Testis (tissue), 3 donors: Measurements from ENCODE around the gene PAQR7. TPM values are rescaled to one million over a fixed set of nuclear protein-coding genes. Genes with fewer than 3 reads are reported as not detected.

Source experiments
- DNase-seq: peaks from one replicate; pipeline ENCODE4 v3.0.0-alpha.2; 2019
- H3K27ac ChIP-seq, 2 donors: fragments of 200-600 bp; sonication (generic); one replicate each; pipeline ENCODE4 v1.5.1; 2019
- H3K27me3 ChIP-seq: fragments of 200-600 bp; sonication (generic); one replicate; pipeline ENCODE4 v1.5.1; 2019
- H3K36me3 ChIP-seq: fragments of 200-600 bp; sonication (generic); one replicate; pipeline ENCODE4 v1.5.1; 2017; ENCODE audit warnings: low read depth; ENCODE audit errors: missing control alignments
- H3K4me1 ChIP-seq: fragments of 200-600 bp; sonication (generic); one replicate; pipeline ENCODE4 v1.5.1; 2019
- H3K4me3 ChIP-seq, 2 donors: fragments of 200-600 bp; sonication (generic); one replicate each; pipeline ENCODE4 v1.5.1; 2017 to 2019
- H3K9me3 ChIP-seq: fragments of 200-600 bp; sonication (generic); one replicate; pipeline ENCODE4 v1.5.1; 2017
- POLR2A ChIP-seq: fragments of 450-650 bp; IDR thresholded peaks from one replicate; pipeline ENCODE4 v1.6.1; 2017; ENCODE audit warnings: antibody characterized with exemption, mild to moderate bottlenecking, moderate library complexity
- WGBS, 2 donors: methylation state at CpG; one replicate each; pipeline ENCODE4 v1.1.5; 2018; 5-methylcytosine and 5-hydroxymethylcytosine counted together
- intact Hi-C: fragments of 100-400 bp; cut with DNase I; formaldehyde crosslinking; loops from one replicate; pipeline ENCODE4 v1.15.1; 2023; ENCODE audit warnings: low total_unique reads
- polyA plus RNA-seq: library from polyadenylated mRNA; stranded (reverse); fragments of 350-450 nt; fragmentation: Illumina TruSeq; extraction: RNeasy Lipid Tissue Mini Kit (QIAGEN cat#74804); gene quantifications from one replicate; pipeline ENCODE4 v1.2.3, GENCODE V29; 2014; ENCODE audit warnings: low read depth, low replicate concordance; ENCODE audit not compliant: insufficient read depth
- total RNA-seq, 2 donors: library from RNA; depleted of rRNA; stranded (reverse); fragments of >200 nt; gene quantifications; one replicate each; pipeline ENCODE4 v1.2.3, GENCODE V29; 2016
- TF ChIP-seq, protein P1 (sequence below), 3 experiments: fragments of 450-650 bp in 2 of 3; fragments of 200-600 bp in 1 of 3; sonication (generic) in 1 of 3; IDR thresholded peaks; one replicate each; pipeline ENCODE4 v1.5.1; 2016 to 2019; ENCODE audit warnings: antibody characterized with exemption in 3 of 3, mild to moderate bottlenecking in 2 of 3, moderate library complexity in 1 of 3

The PAQR7 gene
- total and polyA plus RNA-seq, 3 donors from 2014 or later: 89.3 to 94.8 (median 92.4) TPM

DNA sequence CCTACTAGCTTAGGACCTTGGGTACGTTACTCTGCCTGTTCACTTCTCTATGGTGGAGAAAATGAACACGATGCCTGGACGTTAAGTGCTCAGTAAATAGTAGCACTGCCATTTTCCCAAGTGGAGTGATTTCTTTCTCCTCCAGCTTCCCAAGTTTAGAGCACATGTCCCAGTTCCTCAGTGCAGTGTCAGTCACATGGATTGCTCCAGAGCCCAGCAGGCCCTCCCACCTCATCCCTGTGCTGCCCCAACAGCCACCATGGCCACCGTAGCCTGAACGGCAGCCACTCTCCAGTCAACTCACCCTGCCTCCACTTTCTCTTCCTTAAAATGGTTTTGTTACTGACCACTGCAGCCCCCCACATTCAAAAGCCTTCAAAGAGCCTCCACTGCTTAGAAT is 22.2 kb upstream of the PAQR7 start:
- WGBS, 2 donors: 86 to 91% methylated on average over 5 of the region's 5 CpGs
- peaks cover 38% of the 10 kb centered on the region for H3K4me1 ChIP-seq
- no peak for DNase-seq

DNA sequence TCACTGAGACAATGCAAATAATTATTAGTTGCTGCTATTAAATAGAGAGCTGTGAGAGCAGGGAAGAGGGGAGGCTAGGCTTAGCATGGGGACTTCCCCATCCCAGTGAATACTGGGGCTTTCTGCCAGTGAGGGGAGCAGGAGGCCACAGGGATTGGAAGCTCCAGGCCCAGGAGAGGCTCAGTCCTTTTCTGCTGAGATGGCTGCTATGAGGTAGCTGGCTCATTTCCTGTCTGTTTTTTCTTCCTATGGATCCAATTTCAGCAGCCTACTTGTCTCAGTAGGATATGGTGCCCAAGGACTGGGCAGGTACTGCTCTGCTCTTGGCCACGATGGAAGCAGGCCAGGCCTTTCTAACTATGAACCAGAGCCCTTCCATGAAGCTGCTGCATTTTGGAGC is 20.8 kb upstream of the PAQR7 start:
- Histone ChIP-seq H3K36me3 (no peaks in the 10 kb centered on the region), H3K27me3 (no peaks in the 10 kb centered on the region), H3K4me1 (peaks cover 47% of the 10 kb centered on the region), H3K9me3 (no peaks in the 10 kb centered on the region), H3K27ac (no peak overlapping the region), H3K4me3 (no peak overlapping the region)
- 85 to 88% methylated on average over 1 of the region's 1 CpG for WGBS, 2 donors
- DNase-seq: no peak
- intact Hi-C loops: loop anchor here (5.0 to 10.0 kb wide), 2 partner anchors 101 to 249 kb away; partner anchors contain the start of gene PAFAH2
- TF ChIP-seq POLR2A: no peak
- TF ChIP-seq, protein P1, sequence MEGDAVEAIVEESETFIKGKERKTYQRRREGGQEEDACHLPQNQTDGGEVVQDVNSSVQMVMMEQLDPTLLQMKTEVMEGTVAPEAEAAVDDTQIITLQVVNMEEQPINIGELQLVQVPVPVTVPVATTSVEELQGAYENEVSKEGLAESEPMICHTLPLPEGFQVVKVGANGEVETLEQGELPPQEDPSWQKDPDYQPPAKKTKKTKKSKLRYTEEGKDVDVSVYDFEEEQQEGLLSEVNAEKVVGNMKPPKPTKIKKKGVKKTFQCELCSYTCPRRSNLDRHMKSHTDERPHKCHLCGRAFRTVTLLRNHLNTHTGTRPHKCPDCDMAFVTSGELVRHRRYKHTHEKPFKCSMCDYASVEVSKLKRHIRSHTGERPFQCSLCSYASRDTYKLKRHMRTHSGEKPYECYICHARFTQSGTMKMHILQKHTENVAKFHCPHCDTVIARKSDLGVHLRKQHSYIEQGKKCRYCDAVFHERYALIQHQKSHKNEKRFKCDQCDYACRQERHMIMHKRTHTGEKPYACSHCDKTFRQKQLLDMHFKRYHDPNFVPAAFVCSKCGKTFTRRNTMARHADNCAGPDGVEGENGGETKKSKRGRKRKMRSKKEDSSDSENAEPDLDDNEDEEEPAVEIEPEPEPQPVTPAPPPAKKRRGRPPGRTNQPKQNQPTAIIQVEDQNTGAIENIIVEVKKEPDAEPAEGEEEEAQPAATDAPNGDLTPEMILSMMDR (IDR thresholded peaks at IDR 0.05): no peak

More for the DNA sequence above, 22.2 kb upstream of the PAQR7 start:
- Histone ChIP-seq H3K27ac (peak overlapping the region in 1 of 2 donors; percentile 28), H3K27me3 (no peaks in the 10 kb centered on the region), H3K9me3 (no peaks in the 10 kb centered on the region), H3K4me3 (no peak overlapping the region), H3K36me3 (no peaks in the 10 kb centered on the region)
- TF ChIP-seq, protein P1 (IDR thresholded peaks at IDR 0.05): no peak
- TF ChIP-seq POLR2A: no peak
- intact Hi-C loops: loop anchor here (5.0 to 10.0 kb wide), 2 partner anchors 100 to 247 kb away; partner anchors contain the start of gene PAFAH2

DNA sequence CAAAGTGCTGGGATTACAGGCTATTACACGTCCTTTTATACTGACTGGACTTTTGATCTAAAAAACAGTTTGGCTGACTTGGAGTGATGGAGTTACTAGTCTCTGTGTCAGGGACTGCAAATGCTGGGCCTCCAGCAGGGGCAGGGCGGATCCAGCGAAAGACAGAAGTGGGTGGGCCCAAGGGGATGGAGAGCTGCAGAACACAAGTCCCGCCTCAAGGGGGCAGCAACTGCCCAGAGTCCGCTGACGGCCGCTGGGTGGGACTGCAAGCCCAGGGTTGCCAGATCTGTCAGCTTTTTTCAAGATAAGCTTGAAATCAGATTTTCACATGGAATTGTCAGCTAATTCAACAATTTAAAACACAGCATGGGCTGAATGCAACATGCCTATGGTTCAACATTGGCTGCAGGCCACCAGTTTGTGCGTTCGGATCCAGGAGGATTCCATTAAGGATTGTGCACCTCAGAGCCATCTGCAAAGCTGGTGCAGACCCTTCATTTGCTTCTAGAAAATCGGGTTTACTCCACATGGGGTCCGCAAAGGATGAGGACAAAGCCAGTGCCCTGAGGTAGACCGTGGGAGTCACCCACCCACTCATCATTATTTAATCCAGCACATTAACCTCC is 20.0 kb upstream of the PAQR7 start:
- intact Hi-C loops: loop anchor here (5.0 to 10.0 kb wide), 2 partner anchors 102 to 249 kb away; partner anchors contain the start of gene PAFAH2
- peak; percentile 92 for DNase-seq
- Histone ChIP-seq H3K27ac (peak overlapping the region in 1 of 2 donors; percentile 20), H3K4me1 (peaks cover 51% of the 10 kb centered on the region), H3K4me3 (no peak overlapping the region), H3K27me3 (no peaks in the 10 kb centered on the region), H3K36me3 (no peaks in the 10 kb centered on the region), H3K9me3 (no peaks in the 10 kb centered on the region)
- 7 to 9% methylated on average over 10 to 12 of the region's 12 CpGs for WGBS, 2 donors
- TF ChIP-seq, protein P1 (IDR thresholded peaks at IDR 0.05): peak; percentile 92 to 97 (median 95)
- no peak for TF ChIP-seq POLR2A

DNA sequence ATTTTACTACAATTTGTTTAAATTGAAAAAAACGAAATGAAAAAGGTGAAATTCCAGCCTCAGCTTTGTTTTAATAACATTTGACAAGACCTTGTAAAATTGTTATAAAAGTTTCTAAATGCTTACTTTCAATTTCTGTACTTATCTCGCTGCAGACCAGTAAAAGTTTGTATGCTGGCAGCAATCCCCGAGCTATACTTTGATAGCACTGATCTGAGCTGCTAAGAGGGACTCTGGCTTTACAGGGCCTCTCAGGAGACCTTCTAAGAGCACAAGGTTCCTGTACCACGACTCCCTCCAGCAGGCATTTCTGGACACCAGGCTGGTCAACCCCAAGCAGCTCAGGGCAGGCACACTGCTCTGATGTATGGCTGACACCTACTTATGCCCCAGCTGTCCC is 17.6 kb upstream of the PAQR7 start:
- intact Hi-C loops: loop anchor here (10.0 kb wide), 1 partner anchor 252 kb away; no protein-coding TSS in a partner anchor
- H3K27ac ChIP-seq: peak overlapping the region; percentile 44 to 64
- no peaks in the 10 kb centered on the region for H3K27me3 ChIP-seq
- H3K4me3 ChIP-seq: no peak overlapping the region
- H3K9me3 ChIP-seq: no peaks in the 10 kb centered on the region
- peaks cover 58% of the 10 kb centered on the region for H3K4me1 ChIP-seq
- peak; percentile 83 for DNase-seq
- TF ChIP-seq, protein P1 (IDR thresholded peaks at IDR 0.05): no peak
- no peak for TF ChIP-seq POLR2A
- H3K36me3 ChIP-seq: no peaks in the 10 kb centered on the region
- WGBS, 2 donors: 51 to 67% methylated on average over 3 to 4 of the region's 4 CpGs
